ENCODE measurements around the gene YPEL5.

Gene YPEL5

DNA sequence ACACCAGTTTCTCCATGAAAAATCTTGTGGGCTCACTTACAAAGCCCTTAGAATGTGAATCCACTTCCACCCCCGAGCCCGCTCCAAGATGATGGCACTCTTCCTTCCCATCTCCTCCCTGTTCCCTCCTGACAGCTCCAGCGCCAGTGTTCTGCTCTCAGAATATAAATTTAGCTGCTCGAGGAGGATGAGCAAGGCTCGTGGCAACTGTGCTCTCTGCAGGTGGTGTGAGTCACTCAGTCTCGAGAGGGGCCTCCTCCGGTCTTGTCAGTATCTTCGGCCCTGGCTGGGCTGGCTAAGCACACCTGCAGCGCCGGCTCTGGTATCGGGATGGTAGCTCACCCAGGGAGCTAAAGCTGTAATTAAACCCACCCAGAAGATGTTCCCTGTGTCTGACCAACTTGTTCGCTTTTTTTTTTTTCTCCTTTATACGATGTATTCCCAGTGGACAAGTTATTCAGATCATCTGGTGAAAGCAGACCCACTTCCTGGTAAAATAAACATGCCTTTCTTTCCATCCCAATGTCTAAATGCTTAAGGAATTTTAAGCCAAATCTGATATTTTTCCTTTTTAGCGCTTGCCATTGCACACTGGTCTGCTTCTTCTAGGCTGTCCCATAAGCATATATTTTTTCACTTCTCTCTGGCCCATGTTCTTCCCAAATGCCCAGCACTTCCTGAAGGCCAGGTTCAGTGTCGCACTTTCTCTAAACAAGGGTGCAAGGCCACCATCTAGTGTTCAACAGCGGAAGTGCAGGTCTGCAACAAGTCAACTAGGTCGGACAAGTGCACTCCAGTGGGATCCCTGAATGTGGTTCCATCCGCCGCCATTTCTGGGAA lies 31.4 kb upstream of the YPEL5 start:
- TF ChIP-seq, protein P1, sequence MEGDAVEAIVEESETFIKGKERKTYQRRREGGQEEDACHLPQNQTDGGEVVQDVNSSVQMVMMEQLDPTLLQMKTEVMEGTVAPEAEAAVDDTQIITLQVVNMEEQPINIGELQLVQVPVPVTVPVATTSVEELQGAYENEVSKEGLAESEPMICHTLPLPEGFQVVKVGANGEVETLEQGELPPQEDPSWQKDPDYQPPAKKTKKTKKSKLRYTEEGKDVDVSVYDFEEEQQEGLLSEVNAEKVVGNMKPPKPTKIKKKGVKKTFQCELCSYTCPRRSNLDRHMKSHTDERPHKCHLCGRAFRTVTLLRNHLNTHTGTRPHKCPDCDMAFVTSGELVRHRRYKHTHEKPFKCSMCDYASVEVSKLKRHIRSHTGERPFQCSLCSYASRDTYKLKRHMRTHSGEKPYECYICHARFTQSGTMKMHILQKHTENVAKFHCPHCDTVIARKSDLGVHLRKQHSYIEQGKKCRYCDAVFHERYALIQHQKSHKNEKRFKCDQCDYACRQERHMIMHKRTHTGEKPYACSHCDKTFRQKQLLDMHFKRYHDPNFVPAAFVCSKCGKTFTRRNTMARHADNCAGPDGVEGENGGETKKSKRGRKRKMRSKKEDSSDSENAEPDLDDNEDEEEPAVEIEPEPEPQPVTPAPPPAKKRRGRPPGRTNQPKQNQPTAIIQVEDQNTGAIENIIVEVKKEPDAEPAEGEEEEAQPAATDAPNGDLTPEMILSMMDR (conservative IDR thresholded peaks at IDR 0.05; ENCODE audit: control insufficient read depth, insufficient read depth, low read depth, low read length), result peak; percentile 99
- peak; percentile 85 for DNase-seq (ENCODE audit: low read depth)
- no peak overlapping the region for H3K4me3 ChIP-seq (ENCODE audit: control insufficient read depth, low read depth, low read length)

DNA sequence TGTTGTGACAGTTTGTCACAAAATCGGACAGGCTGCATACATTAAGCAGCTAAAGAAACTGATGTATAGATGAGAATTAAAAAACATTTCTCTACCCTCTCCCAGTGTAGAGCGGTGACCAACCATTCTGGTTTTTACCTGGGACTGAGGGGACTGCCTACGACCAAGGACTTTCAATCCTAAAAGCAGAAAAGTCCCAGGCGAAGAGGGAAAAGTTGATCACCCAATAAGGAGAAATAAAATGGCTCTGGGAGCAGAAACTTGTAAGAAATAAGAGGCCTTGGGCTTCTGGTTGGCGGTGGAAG lies 30.9 kb upstream of the YPEL5 start:
- H3K4me3 ChIP-seq (ENCODE audit: control insufficient read depth, low read depth, low read length), result no peak overlapping the region
- DNase-seq (ENCODE audit: low read depth), result no peak
- TF ChIP-seq, protein P1 (conservative IDR thresholded peaks at IDR 0.05; ENCODE audit: control insufficient read depth, insufficient read depth, low read depth, low read length), result no peak

- TF ChIP-seq, protein P1 (conservative IDR thresholded peaks at IDR 0.05; ENCODE audit: control insufficient read depth, insufficient read depth, low read depth, low read length), result no peak
- H3K4me3 ChIP-seq (ENCODE audit: control insufficient read depth, low read depth, low read length), result no peak overlapping the region
Measured at GRCh38 chr2:30122362-30122761, 24.4 kb upstream of the YPEL5 start.

GRCh38 chr2:30127016-30127893 lies 19.6 kb upstream of the YPEL5 start:
- TF ChIP-seq, protein P1 (conservative IDR thresholded peaks at IDR 0.05; ENCODE audit: control insufficient read depth, insufficient read depth, low read depth, low read length), result no peak
- H3K4me3 ChIP-seq (ENCODE audit: control insufficient read depth, low read depth, low read length), result no peak overlapping the region
- peak; percentile 85 for DNase-seq (ENCODE audit: low read depth)

More at GRCh38 chr2:30122362-30122761, 24.4 kb upstream of the YPEL5 start:
- no peak for DNase-seq (ENCODE audit: low read depth)

DNA sequence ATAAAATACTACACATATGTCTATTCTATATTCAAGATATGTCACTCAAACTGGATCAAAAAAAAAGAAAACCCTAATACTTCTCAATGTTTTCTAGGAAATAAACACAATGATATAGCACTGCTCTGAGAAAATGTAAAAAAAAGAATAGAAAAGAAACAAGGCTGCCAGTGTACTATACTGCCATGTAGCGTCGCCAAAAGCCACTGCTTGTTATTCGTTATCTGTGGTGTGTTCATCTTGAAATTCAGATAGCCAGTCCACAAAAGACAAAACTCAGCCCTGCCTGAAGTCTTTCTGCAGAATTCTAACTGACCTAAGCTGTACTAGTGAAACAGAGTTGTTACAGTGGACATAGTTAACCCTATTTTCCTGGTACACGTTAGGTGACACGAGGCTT lies 12.2 kb upstream of the YPEL5 start:
- TF ChIP-seq, protein P1 (conservative IDR thresholded peaks at IDR 0.05; ENCODE audit: control insufficient read depth, insufficient read depth, low read depth, low read length), result no peak
- DNase-seq (ENCODE audit: low read depth), result no peak
- no peak overlapping the region for H3K4me3 ChIP-seq (ENCODE audit: control insufficient read depth, low read depth, low read length)

DNA sequence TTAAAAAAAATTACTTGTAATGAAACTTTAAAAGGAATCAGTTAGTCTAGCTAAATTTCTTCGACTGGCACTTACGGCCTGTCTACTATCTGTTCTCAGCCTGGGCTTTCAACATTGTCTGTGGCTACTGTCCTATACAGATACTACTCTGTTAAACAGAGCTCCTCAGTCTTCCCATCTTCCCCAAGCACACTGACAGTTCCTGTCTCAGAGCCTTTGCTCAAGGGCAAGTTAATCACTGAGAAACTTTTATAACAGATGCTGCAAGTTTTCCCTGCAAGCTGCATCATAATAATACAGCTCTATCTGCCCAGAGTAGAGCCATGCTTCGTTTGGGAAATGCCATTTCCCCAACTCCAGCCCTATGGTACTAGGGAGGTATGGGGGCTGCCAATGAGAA lies 11.3 kb upstream of the YPEL5 start:
- TF ChIP-seq, protein P1 (conservative IDR thresholded peaks at IDR 0.05; ENCODE audit: control insufficient read depth, insufficient read depth, low read depth, low read length), result no peak
- no peak for DNase-seq (ENCODE audit: low read depth)
- H3K4me3 ChIP-seq (ENCODE audit: control insufficient read depth, low read depth, low read length), result no peak overlapping the region

Data from fibroblast of mammary gland (primary cell).